ENCODE data around the gene USP17L11. TPM values are rescaled to one million over a fixed set of nuclear protein-coding genes. Genes with fewer than 3 reads are reported as not detected.
"Not testable (repeated sequence)": the region's sequence is repeated elsewhere in the genome, so short reads cannot be mapped to it uniquely, and the experiment has no call there.

The USP17L11 gene
- total RNA-seq, 6 experiments from 2014 or later: not detected

- peak; percentile 21 to 52 (median 45) for DNase-seq
- H3K36me3 ChIP-seq; ATAC-seq; intact Hi-C loops (cut with DNase I); H3K27ac ChIP-seq; H3K4me3 ChIP-seq; H3K27me3 ChIP-seq; H3K4me1 ChIP-seq; H3K9me3 ChIP-seq: not testable (repeated sequence)
- WGBS (ENCODE audit: insufficient coverage, low coverage, low lambda C conversion rate, missing lambda C conversion rate): 72% methylated on average over 13 of the region's 26 CpGs
Observed at GRCh38 chr4:9247953-9248680, 32.9 kb downstream of the USP17L11 start, which contains the start of gene USP17L18. TSS of gene USP17L18 (plus strand) at chr4:9248630. CDS start at chr4:9248630, 0 bp downstream.

GRCh38 chr4:9253078-9253477 lies 37.9 kb downstream of the USP17L11 start, which contains the start of gene USP17L19:
TSS of gene USP17L19 (plus strand) at chr4:9253378. CDS start at chr4:9253378, 0 bp downstream.
- H3K4me1 ChIP-seq; H3K27ac ChIP-seq; DNase-seq; H3K9me3 ChIP-seq; intact Hi-C loops (cut with DNase I); H3K27me3 ChIP-seq; H3K36me3 ChIP-seq; ATAC-seq; H3K4me3 ChIP-seq: not testable (repeated sequence)
- no CpG with 5 or more reads among the region's 13 CpGs for WGBS (ENCODE audit: insufficient coverage, low coverage, low lambda C conversion rate, missing lambda C conversion rate)

- ATAC-seq; H3K27ac ChIP-seq; H3K4me1 ChIP-seq; H3K4me3 ChIP-seq; intact Hi-C loops (cut with DNase I); H3K9me3 ChIP-seq; H3K36me3 ChIP-seq; DNase-seq; H3K27me3 ChIP-seq: not testable (repeated sequence)
- no CpG with 5 or more reads among the region's 15 CpGs for WGBS (ENCODE audit: insufficient coverage, low coverage, low lambda C conversion rate, missing lambda C conversion rate)
Observed at GRCh38 chr4:9257824-9258223, 42.6 kb downstream of the USP17L11 start, which contains the start of gene USP17L20. TSS of gene USP17L20 (plus strand) at chr4:9258124. CDS start at chr4:9258124, 0 bp downstream.

GRCh38 chr4:9262572-9262971 lies 47.4 kb downstream of the USP17L11 start, which contains the start of gene USP17L21:
TSS of gene USP17L21 (plus strand) at chr4:9262872. CDS start at chr4:9262872, 0 bp downstream.
- H3K4me1 ChIP-seq; H3K4me3 ChIP-seq; H3K27ac ChIP-seq; intact Hi-C loops (cut with DNase I); H3K27me3 ChIP-seq; H3K36me3 ChIP-seq; DNase-seq; H3K9me3 ChIP-seq; ATAC-seq: not testable (repeated sequence)
- WGBS (ENCODE audit: insufficient coverage, low coverage, low lambda C conversion rate, missing lambda C conversion rate): no CpG with 5 or more reads among the region's 13 CpGs

Other genes starting within 250 kb of the USP17L11 start
- gene FAM90A26, start 45.0 kb upstream of the USP17L11 start, total RNA-seq: not detected
- not detected for gene USP17L10, start 4.7 kb upstream of the USP17L11 start, total RNA-seq
- gene USP17L12, start 4.7 kb downstream of the USP17L11 start, total RNA-seq: not detected
- not detected for gene USP17L13, start 9.5 kb downstream of the USP17L11 start, total RNA-seq
- gene USP17L15, start 19.0 kb downstream of the USP17L11 start, total RNA-seq: not detected
- gene USP17L17, start 28.5 kb downstream of the USP17L11 start, total RNA-seq: not detected
- not detected for gene USP17L18, start 33.2 kb downstream of the USP17L11 start, total RNA-seq
- gene USP17L19, start 38.0 kb downstream of the USP17L11 start, total RNA-seq: not detected
- not detected for gene USP17L20, start 42.7 kb downstream of the USP17L11 start, total RNA-seq
- gene USP17L21, start 47.5 kb downstream of the USP17L11 start, total RNA-seq: not detected
- not detected for gene USP17L22, start 52.2 kb downstream of the USP17L11 start, total RNA-seq
- not detected for gene USP17L24, start 109.8 kb downstream of the USP17L11 start, total RNA-seq
- gene USP17L25, start 114.5 kb downstream of the USP17L11 start, total RNA-seq: not detected
- gene USP17L26, start 119.3 kb downstream of the USP17L11 start, total RNA-seq: not detected
- not detected for gene USP17L5, start 124.0 kb downstream of the USP17L11 start, total RNA-seq
- gene USP17L27, start 128.7 kb downstream of the USP17L11 start, total RNA-seq: not detected
- not detected for gene USP17L28, start 133.5 kb downstream of the USP17L11 start, total RNA-seq
- not detected for gene USP17L29, start 138.2 kb downstream of the USP17L11 start, total RNA-seq
- not detected for gene USP17L30, start 147.7 kb downstream of the USP17L11 start, total RNA-seq
- gene DEFB131A, start 229.0 kb downstream of the USP17L11 start, total RNA-seq: not detected